ENCODE data around the gene NTM.

NTM gene

DNA sequence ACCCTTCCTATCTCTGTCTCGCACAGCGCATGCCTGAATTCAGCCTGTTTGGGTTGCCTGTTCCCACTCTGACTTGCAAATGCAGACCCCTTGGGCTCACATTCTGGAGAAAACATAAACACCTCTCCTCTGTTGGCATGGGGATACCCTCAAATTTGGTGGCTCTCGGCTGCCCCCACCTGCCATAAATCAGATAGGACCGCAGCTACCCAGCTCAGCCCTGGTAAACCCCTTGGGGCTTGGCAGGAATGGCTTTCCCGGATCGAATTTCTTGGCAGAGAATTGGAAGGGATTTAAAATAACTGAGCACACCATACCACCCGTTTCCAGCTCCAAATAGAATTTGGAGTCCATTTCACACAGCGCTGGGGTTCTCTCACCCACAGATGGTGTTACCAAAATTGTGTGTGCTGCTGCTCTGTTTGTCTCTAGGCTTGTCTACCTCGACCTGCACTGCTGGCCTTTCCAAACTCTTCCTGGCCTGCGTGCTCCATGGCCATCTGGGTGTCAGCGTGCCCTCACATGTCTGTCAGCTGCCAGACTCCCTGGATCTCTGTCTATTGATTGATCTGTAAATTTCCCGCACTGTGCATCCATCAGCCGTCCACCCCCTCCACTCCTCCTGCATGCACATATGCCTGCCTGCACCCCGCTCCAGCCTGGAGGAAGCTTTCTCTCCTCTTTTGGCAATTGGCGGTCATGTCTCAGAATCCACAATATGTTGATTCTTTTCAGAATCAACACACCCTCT lies 134.0 kb downstream of the NTM start:
- no peak overlapping the region for H3K4me3 Mint-ChIP-seq
- H3K4me1 Mint-ChIP-seq (ENCODE audit: low read depth): no peaks in the 10 kb centered on the region
- H3K27me3 Mint-ChIP-seq: no peaks in the 10 kb centered on the region
- no peaks in the 10 kb centered on the region for H3K36me3 Mint-ChIP-seq (ENCODE audit: low read depth)
- peaks cover 6% of the 10 kb centered on the region for H3K9me3 Mint-ChIP-seq
- no peak overlapping the region for H3K27ac Mint-ChIP-seq

DNA sequence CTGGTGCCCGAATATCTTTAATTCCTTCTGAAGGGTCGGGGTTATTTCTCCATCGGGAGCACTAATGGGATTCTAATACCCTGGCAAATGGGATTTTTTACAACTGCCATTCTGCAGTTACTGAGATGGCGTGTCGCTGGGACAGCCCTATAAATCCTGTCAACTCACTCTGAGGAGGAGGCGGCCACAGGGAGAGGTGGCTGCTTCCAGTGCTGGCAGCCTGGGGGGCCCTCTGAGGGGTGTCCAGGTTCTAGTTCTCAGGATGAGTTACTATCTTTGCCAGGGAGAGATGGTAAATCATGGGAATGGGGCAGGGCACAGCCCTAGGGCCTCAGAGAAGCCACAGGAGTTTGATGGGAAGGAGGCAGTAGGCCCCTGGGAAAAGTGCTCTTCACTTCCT lies 135.9 kb downstream of the NTM start:
- no peak overlapping the region for H3K4me3 Mint-ChIP-seq
- no peaks in the 10 kb centered on the region for H3K4me1 Mint-ChIP-seq (ENCODE audit: low read depth)
- H3K9me3 Mint-ChIP-seq: peaks cover 4% of the 10 kb centered on the region
- H3K36me3 Mint-ChIP-seq (ENCODE audit: low read depth): no peaks in the 10 kb centered on the region
- H3K27me3 Mint-ChIP-seq: no peaks in the 10 kb centered on the region
- no peak overlapping the region for H3K27ac Mint-ChIP-seq

DNA sequence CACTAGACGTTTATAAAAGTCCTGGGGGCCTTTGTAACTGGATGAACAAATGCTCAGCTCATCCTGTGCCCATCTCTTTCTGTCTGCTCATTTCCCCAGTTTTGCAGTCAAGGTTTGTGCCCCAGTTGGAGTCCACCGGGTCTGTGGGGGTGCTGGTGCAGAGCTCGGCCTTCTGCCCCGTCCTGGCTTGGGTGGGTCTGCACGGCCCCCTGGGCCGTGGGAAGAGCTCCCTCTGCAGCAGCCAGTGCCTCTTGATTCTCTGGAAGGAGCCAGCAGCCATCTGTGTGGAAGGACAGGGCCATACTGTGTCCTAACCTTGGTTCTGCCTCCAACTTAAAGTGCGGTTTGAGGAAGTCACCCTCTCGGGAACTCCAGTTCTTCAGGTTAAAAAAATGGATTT lies 140.2 kb downstream of the NTM start:
- Mint-ChIP-seq H3K4me3 (no peak overlapping the region), H3K9me3 (no peaks in the 10 kb centered on the region), H3K27me3 (no peaks in the 10 kb centered on the region), H3K4me1 (ENCODE audit: low read depth) (no peaks in the 10 kb centered on the region), H3K36me3 (ENCODE audit: low read depth) (no peaks in the 10 kb centered on the region), H3K27ac (no peak overlapping the region)

DNA sequence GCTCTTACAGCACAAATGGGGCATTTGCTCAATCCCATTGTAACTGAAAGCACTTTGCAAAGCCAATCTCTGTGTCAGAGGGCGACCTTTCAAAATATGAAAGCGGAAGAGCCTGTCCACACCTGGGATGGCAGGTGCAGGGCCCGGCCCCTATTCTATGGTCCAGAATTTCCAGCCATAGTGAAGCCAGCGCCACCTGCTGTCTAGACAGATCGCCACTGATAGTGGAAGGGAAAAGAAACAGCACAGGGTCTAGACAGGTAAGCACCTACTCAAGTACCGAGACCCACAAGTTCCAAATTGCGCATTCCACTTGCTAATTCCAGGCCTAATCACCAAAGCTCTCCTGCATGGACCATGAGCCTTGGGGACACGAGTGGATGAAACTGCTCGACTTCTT lies 141.4 kb downstream of the NTM start:
- Mint-ChIP-seq H3K4me3 (no peak overlapping the region), H3K27me3 (no peaks in the 10 kb centered on the region), H3K36me3 (ENCODE audit: low read depth) (no peaks in the 10 kb centered on the region), H3K4me1 (ENCODE audit: low read depth) (no peaks in the 10 kb centered on the region), H3K27ac (no peak overlapping the region), H3K9me3 (no peaks in the 10 kb centered on the region)

DNA sequence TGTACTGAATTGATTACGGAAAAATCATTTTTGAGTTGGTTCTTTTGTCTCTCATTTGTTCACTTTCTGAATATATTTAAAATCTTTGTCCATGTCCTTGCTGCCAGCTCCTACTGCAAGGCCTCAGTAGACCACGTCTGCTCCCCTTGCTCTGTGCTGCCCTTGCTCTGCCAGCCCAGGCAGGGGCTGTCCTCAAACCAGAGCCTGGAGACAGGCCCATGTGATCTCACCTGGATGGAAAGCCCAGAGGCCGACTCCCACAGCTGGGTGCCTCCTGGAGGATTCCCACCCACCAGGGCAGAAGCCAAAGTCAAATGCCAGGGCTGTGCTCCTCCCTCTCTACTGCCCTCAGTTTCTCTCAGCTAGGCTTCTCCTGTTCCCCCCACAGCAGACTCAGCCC lies 141.8 kb downstream of the NTM start:
- Mint-ChIP-seq H3K27me3 (no peaks in the 10 kb centered on the region), H3K36me3 (ENCODE audit: low read depth) (no peaks in the 10 kb centered on the region), H3K27ac (no peak overlapping the region), H3K9me3 (no peaks in the 10 kb centered on the region), H3K4me3 (no peak overlapping the region), H3K4me1 (ENCODE audit: low read depth) (no peaks in the 10 kb centered on the region)

DNA sequence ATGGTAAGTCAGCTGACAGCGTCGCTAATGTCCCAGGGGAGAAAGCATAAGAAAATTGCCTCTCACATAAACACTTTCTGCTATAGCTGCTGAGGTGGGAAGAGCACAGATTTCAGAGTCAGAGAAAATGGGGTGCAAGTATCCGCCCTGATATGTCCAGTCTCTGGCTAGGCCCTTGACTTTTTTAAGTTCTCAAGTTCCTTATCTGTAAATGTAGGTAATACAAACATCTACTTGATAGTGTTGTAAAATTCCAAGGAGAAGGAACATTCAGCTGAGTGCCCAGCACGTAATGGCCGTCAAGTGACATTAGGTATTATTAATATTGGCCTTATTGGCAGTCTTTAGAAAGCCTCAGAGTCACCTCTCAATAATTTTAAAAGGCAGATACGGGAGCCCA lies 143.6 kb downstream of the NTM start:
- no peak overlapping the region for H3K27ac Mint-ChIP-seq
- no peak overlapping the region for H3K4me3 Mint-ChIP-seq
- H3K36me3 Mint-ChIP-seq (ENCODE audit: low read depth): no peaks in the 10 kb centered on the region

DNA sequence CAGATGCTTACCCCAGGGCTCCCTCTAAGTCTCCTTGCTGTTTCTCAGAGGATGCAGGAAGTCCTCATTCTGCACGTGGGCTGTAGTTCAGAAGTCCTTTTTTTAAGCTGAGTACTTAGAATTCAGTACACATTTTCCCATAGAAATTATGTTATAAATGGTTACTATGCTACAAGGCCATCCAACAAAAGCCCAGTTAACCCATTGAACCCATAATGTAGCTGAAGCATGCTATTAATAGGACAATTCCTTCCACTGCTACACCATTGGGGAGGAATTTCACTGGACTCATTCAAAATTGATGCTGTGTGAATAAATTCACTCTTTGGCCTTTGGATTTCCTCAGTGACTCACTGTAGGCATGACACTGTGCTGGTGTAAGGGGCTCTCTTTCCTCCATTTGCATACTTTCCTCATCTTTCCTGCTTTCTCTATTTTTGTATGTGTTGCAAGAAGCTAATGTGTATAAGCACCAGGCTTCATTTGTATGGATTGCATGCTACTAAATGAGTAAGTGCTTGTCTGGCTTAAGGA lies 148.0 kb downstream of the NTM start:
- no peaks in the 10 kb centered on the region for H3K4me1 Mint-ChIP-seq (ENCODE audit: low read depth)
- H3K4me3 Mint-ChIP-seq: no peak overlapping the region
- H3K9me3 Mint-ChIP-seq: peaks cover 7% of the 10 kb centered on the region
- no peaks in the 10 kb centered on the region for H3K36me3 Mint-ChIP-seq (ENCODE audit: low read depth)
- H3K27me3 Mint-ChIP-seq: no peaks in the 10 kb centered on the region
- no peak overlapping the region for H3K27ac Mint-ChIP-seq

More for the DNA sequence above, 143.6 kb downstream of the NTM start:
- Mint-ChIP-seq H3K9me3 (no peaks in the 10 kb centered on the region), H3K4me1 (ENCODE audit: low read depth) (no peaks in the 10 kb centered on the region), H3K27me3 (no peaks in the 10 kb centered on the region)

DNA sequence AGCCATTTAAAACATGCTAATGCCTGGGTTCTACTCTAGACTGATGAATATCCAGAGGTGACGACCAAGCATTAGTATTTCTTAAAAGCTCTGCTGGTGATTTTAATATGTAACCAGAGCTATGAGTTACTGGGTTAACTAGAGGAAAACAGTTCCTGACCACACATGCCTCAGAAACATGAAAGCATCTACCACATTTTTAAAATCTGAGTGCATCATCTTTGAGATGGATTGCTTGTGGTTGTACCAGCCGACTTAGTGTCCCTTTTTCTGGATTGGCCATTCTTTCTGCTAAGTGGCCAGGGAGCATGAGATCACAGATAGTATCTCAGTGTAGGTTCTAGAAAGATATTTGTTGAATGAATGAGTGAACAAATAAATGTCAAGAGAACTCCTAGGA lies 152.4 kb downstream of the NTM start:
- Mint-ChIP-seq H3K4me3 (no peak overlapping the region), H3K4me1 (ENCODE audit: low read depth) (no peaks in the 10 kb centered on the region), H3K27me3 (no peaks in the 10 kb centered on the region), H3K27ac (no peak overlapping the region), H3K9me3 (peaks cover 7% of the 10 kb centered on the region), H3K36me3 (ENCODE audit: low read depth) (no peaks in the 10 kb centered on the region)

DNA sequence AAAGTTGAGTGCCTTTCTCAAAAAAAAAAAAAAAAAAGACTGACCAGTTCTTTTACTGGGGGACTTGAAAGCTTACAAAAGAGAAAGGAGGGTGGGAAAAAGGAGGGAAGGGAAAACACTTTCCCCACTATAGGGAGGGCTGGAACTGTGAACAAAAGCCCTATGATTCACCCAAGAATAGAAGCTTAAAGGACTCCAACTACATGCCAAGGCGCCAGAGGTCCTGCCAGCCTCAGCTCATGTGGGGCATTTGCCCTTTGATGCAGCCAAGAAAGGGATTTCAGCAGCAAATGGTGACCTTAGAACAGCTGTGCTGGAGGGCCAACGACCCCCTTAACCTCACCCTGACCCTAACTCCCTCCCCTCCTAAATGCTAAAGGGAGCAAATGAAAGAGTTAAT lies 160.0 kb downstream of the NTM start:
- Mint-ChIP-seq H3K9me3 (no peaks in the 10 kb centered on the region), H3K27ac (no peak overlapping the region), H3K4me1 (ENCODE audit: low read depth) (no peaks in the 10 kb centered on the region), H3K27me3 (no peaks in the 10 kb centered on the region), H3K36me3 (ENCODE audit: low read depth) (no peaks in the 10 kb centered on the region), H3K4me3 (no peak overlapping the region)

DNA sequence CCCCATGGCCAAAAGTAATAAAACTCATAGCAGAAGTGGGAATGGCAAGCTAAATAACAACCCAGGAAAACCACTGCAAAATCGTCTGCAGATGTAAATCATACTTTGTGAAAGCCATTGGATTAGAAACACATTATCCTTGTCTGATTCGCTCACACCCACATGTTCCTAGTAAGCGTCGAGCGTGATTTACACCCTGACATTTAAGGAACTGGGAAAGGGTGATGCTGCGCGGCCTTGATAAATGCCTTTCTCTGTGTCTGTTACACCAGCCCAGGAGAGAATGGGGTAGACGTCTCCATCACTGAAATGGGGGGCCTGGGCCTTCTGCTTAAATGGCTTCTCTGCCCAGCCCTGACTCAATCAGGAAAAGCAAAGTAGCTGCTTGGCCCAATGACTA lies 162.7 kb downstream of the NTM start:
- Mint-ChIP-seq H3K27ac (no peak overlapping the region), H3K27me3 (no peaks in the 10 kb centered on the region), H3K36me3 (ENCODE audit: low read depth) (no peaks in the 10 kb centered on the region)

DNA sequence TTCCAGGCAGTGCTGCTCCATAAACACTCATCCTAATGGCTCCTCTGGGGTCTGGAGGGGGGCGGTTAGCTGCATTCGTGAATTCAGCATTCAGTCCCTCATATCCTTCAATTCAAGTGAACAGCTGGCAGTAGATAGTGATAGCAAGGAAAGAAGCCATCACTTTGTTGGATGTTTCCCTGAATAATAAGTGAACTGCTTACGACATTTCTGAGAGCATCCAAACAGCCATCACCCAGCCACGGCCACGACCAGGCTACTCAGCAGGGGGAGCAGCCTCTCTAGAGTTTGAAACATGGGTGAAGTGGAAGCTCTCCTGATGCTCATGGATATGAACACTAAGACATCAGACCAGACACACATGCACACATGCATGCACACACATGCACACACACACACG lies 163.6 kb downstream of the NTM start:
- Mint-ChIP-seq H3K4me3 (no peak overlapping the region), H3K36me3 (ENCODE audit: low read depth) (no peaks in the 10 kb centered on the region), H3K4me1 (ENCODE audit: low read depth) (no peaks in the 10 kb centered on the region)

More for the DNA sequence above, 162.7 kb downstream of the NTM start:
- H3K4me1 Mint-ChIP-seq (ENCODE audit: low read depth): no peaks in the 10 kb centered on the region
- no peaks in the 10 kb centered on the region for H3K9me3 Mint-ChIP-seq
- no peak overlapping the region for H3K4me3 Mint-ChIP-seq

DNA sequence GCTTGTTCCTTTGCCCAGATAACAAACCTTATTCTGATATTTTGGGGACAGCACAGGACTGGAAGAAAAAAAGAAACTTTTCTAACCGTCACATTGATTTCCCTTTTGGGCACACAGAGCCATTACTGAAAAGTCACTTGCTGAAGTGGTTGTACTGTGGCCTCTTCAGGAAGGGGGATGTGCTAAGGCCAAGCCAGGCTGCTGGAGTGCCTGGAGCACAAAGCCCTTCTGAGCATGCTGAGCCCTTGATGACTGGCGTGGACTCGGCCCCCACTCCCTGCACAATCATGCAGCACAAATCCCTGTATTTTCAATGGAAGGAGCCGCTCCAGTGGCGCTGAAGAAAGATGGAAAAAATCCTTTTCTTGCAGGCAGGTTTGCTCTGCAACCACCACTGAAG lies 164.2 kb downstream of the NTM start:
- H3K4me3 Mint-ChIP-seq: no peak overlapping the region
- no peaks in the 10 kb centered on the region for H3K27me3 Mint-ChIP-seq
- H3K9me3 Mint-ChIP-seq: no peaks in the 10 kb centered on the region
- H3K36me3 Mint-ChIP-seq (ENCODE audit: low read depth): no peaks in the 10 kb centered on the region
- H3K4me1 Mint-ChIP-seq (ENCODE audit: low read depth): no peaks in the 10 kb centered on the region
- H3K27ac Mint-ChIP-seq: no peak overlapping the region

More for the DNA sequence above, 163.6 kb downstream of the NTM start:
- no peaks in the 10 kb centered on the region for H3K9me3 Mint-ChIP-seq
- H3K27ac Mint-ChIP-seq: no peak overlapping the region
- H3K27me3 Mint-ChIP-seq: no peaks in the 10 kb centered on the region

DNA sequence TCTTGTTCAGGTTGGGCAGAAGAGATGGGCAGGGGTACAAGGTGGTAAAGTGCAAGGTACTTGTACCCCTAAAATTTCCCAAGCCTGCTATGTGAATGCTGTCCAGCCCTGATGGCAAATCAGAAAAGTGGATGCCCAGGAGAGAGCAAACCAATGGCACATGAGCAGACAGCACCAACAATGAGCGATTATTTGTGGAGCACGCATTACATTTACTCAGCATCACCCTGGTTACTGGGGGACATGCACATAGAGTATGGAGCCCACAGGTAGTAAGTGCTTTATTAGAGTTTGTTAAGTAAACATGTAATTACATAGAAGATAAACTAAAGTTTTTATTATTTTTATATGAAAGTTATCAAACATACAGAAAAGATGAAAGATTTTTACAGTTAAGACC lies 165.7 kb downstream of the NTM start:
- no peaks in the 10 kb centered on the region for H3K4me1 Mint-ChIP-seq (ENCODE audit: low read depth)
- no peaks in the 10 kb centered on the region for H3K9me3 Mint-ChIP-seq
- H3K36me3 Mint-ChIP-seq (ENCODE audit: low read depth): no peaks in the 10 kb centered on the region
- no peak overlapping the region for H3K27ac Mint-ChIP-seq
- no peaks in the 10 kb centered on the region for H3K27me3 Mint-ChIP-seq
- H3K4me3 Mint-ChIP-seq: no peak overlapping the region

DNA sequence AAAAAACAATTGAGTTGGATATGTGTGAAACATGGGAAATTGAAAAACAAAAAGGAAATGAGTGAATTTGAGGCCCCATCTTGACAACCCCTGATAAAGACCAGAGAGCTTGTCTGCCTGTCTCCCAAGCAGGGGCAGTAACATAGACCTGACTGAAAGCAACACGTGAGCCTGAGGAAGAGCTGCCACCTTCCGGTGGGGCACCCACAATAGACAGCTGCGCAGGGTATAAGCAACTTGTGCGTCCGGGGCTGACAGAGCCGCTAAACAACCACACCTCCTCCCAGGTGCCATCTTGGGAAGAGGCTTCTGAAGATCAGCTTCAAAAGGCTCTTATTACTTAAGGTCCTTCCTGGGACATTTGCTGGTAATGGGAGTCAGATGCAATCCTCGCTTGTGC lies 166.8 kb downstream of the NTM start:
- H3K9me3 Mint-ChIP-seq: peaks cover 5% of the 10 kb centered on the region
- H3K4me3 Mint-ChIP-seq: no peak overlapping the region

DNA sequence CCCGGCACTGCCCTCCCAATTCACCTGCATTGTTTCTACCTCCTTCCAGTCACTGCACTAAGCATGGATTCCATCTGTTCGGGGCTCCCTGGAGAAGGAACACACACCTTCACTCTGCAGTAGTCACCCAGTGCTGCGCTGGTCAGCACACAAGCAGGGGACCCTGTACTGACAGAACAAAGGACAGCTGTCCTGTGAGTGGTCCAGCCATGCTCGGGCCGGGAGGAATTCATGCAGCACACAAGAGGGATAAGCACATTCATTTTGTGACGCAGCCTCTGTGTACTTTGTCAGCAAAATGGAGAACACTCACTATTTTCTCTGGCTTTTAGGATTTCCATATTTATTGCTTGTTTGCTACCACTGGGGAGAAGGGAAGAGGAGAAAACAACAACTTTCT lies 167.3 kb downstream of the NTM start:
- H3K27ac Mint-ChIP-seq: no peak overlapping the region
- H3K9me3 Mint-ChIP-seq: peaks cover 5% of the 10 kb centered on the region
- no peaks in the 10 kb centered on the region for H3K36me3 Mint-ChIP-seq (ENCODE audit: low read depth)
- no peak overlapping the region for H3K4me3 Mint-ChIP-seq
- no peaks in the 10 kb centered on the region for H3K27me3 Mint-ChIP-seq
- no peaks in the 10 kb centered on the region for H3K4me1 Mint-ChIP-seq (ENCODE audit: low read depth)

More for the DNA sequence above, 166.8 kb downstream of the NTM start:
- Mint-ChIP-seq H3K4me1 (ENCODE audit: low read depth) (no peaks in the 10 kb centered on the region), H3K36me3 (ENCODE audit: low read depth) (no peaks in the 10 kb centered on the region), H3K27me3 (no peaks in the 10 kb centered on the region), H3K27ac (no peak overlapping the region)

DNA sequence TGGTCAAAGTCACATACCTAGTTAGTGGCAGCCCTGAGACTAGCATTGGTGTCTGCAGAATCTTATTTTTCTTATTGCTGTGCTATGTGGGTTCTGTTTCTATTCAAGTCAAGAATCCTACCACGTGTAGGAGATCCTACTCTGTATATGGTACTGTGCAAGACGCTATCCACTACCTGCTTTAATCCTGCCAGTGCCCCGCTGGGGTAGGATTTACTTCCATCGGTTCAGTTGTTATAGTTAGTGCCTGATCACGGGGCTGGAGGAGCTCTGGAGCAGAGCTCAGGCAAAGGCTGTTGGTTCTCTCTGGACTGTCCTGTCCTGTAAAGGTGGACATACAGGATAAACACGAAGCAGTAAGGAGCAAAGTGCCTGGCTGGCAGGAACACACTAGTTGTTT lies 167.9 kb downstream of the NTM start:
- Mint-ChIP-seq H3K27me3 (no peaks in the 10 kb centered on the region), H3K4me1 (ENCODE audit: low read depth) (no peaks in the 10 kb centered on the region), H3K36me3 (ENCODE audit: low read depth) (no peaks in the 10 kb centered on the region), H3K27ac (no peak overlapping the region), H3K9me3 (peaks cover 5% of the 10 kb centered on the region), H3K4me3 (no peak overlapping the region)
